GM18526 (cell line): ENCODE measurements around the gene HABP2.

Source experiments
- POLR2A ChIP-seq: IDR thresholded peaks from 3 replicates; pipeline ENCODE4 v1.6.1; 2011; ENCODE audit not compliant: insufficient read length; ENCODE audit errors: extremely low read depth

Gene HABP2

DNA sequence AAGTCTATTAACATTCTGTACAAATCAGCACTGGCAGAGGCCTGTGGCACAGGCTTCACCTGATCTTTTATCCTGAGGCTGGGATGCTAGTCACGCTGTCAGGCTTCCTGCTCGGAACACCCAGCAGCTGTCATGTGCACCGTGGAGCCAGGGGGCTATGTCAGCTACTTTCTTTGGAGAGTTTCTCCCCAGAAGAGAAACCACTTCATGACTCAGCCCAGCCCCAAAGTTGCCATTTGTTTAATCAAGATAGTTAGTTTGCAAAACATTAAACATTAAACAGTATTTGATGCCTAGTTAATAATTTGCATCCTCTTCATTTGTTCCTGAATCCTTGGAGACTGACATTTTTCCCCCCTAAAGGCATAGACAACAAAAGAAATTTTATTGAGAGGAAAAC, at the start of gene HABP2:
TSS of gene HABP2 (plus strand) at position 353 of the 400 bp plus-strand sequence. CDS start 69 bp downstream, outside the sequence.
- no peak for TF ChIP-seq POLR2A

DNA sequence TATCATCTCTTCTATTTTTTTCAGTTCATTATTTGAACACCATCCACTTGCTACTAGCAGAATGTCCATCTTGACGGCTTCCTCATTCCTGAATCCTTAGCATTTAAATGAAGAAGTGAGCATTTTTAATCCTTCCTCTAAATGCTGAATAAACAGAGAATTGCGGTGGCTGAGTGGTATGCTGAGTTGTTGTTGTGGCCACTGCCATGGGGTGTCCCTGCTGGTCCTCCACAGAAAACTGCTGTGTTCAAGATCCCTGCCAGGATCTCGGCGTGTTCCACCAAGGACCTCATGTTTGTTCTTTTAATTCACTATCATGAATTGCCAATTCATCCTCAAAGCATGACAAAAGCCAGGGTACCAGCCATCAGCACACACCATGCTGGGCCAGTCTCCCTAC, 48.9 kb upstream of the HABP2 start:
- TF ChIP-seq POLR2A, result no peak

DNA sequence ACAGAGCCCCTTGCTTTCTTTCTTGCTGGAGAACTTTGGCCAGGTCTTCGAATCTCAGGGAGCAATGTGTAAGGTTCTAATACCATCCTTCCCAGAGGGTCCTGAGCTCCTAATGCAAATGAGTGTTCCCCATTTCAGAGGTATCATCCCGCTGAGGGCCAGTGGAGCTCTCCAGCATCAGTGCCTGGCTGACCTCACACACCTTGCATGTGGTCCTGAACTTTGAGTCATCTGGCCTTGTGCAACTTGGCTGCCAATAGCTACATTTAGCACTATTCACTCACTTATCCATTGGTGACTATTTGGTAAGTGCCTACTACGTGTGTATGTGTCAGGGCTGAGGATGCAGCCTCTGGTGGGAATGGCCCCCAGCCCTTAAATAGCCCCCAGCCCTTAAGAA, 48.4 kb upstream of the HABP2 start:
- TF ChIP-seq POLR2A, result no peak

DNA sequence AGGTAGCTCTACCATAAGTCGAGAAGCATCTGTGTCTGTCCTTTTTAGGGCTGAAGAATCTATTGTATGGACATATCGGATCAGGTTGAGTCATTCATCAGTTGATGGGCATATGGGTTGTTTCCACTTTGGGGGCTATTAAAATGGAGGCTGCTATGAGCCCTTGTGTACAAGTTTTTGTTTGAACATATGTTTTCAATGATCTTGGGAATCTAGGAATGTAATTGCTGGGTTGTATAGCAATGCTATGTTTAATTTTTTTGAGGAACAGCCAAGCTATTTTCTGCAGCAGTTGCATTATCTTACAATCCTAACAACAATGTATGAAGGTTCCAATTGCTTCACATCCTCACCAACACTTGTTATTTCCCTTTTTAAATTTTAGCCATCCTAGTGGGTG, 46.4 kb upstream of the HABP2 start:
- TF ChIP-seq POLR2A, result no peak

DNA sequence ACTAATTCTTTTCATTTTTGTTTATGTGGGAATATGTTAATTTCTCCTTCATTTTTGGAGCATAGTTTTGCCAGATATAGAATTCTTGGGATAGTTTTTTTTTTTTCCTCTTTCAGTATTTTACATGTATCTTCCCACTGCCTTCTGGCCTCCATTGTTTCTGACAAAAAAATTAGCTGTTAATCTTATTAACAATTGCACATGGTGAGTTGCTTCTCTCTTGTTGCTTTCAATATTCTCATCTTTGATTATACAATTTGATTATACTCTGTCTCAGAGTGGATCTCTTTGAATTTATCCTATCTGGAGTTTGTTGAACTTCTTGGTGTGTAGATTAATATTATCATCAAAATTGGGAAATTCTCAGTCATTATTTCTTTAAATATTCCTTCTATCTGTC, 41.4 kb upstream of the HABP2 start:
- no peak for TF ChIP-seq POLR2A

DNA sequence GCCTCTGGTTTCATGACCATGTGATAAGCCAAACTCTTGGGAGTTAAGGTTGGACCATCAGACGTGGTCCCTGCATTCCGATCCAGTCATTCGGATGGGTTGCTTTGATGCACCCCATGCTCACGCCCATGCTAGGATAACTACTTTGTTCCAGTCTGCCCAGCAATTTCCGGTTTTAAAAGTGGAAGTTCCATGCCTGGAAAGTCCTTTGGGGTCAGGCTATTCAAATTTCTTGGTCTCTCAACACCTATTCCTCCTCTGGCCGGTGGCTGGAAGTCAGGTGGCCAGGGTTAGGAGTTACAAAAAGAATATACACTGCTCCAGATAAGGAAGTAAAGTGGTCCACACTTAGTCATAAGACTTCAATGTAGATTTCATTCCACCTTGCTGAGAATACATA, 37.7 kb upstream of the HABP2 start:
- no peak for TF ChIP-seq POLR2A

DNA sequence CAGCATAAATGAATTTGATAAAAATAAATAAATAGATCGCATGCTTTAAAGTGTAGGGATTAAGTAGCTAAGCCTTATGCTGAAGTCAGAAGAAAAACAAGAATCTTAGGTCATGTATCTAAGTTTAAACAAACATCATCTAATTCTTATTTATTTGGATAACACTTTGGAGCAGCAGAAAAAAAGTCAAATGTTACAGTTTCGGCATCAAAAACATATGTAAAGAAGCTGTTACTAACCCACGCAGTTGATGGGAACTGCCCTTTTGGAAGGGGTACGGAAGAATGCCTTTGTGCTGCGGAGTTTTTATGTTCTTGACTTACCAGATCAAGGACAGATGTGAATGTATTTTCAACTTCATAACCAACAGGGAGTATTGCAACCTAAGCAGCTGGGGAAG, 37.3 kb upstream of the HABP2 start:
- no peak for TF ChIP-seq POLR2A

DNA sequence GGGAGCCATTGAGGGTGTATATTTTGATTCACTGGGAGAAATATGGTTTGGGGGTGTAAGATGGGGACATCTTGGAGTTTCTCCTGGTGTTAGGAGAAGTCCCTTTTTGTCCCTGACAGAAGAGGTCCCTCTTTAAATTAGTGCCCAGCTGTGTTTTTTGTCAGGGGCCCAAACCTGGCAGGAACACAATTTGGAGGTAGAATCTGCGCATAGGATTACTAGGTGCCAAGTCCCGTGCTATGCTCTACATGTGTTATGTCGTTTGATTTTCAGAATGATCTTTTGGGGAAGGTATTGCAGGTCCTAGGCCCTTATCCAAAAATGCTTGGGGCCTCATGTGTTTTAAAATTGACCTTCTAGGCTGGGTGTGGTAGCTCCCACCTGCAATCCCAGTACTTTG, 36.8 kb upstream of the HABP2 start:
- TF ChIP-seq POLR2A, result no peak

DNA sequence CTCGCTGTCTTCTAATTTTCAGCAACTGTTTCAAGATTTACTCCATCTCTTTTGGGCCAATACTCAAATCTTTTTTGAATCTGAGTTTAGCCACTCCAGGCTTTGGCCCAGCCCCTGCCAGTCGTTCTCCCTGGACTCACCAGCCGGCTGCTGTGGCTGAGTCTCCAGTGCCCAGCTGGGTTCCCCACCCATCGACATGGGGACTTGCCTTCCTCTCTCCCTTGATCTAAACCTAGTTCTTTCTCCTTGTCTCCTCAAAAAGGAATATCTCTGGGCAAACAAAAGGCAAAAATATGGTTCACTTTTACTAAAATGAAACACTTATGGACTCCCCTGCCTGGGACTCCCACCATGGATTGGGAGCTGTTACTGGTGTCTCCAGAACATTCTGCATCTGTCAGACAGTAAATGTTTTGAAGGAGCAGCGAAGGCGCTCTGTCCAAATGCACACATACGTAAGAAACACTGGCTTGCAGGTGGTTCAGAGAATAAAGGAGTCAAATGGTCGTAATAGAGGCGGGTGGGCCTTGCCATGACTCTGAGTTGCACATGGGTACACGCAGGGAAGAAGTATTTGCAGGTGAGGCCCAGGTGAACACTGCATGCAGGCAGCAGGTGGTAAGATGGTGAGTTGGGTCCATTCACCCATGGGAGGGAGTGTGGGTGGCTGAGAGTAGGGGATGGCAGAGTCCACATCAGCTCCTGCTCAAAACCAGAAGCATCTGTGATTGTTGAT, 35.5 kb upstream of the HABP2 start:
- TF ChIP-seq POLR2A, result no peak

DNA sequence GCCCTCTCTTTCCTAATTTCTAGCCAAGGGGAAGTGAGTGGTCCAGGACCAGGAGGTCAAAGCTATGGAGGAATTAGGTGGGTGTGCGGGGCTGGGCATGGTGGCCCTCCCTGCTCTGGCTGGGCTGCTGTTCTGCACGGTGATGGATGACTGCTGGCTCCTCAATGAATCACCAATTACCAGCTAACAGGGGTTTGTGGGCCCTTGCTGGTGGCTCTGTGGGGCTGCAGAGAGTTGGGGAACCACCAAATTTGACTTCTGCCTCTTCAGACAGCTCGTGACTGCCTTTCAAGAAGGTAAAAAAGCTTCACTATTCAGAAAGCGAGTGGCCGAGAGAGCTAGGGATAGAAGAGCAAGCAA, 35.0 kb upstream of the HABP2 start:
- no peak for TF ChIP-seq POLR2A

DNA sequence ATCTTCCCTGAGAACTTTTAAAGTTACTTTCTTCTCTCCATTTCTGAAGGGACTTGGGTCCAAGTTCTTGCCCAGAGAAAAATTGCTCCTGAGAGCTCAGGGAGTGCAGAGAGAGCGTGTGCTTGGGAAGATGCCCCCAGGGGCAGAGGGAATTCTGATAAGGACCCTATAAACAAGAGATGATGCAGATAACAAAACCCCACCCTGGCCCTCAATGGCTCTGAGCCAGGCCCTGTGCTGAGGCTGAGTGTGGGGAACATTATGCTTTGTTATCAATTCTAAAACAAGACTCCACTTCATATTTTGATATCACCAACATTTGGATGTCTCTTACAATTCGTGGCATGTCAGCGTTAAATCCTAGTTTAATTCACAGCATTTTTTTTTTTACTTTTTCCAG, 34.4 kb upstream of the HABP2 start:
- no peak for TF ChIP-seq POLR2A

DNA sequence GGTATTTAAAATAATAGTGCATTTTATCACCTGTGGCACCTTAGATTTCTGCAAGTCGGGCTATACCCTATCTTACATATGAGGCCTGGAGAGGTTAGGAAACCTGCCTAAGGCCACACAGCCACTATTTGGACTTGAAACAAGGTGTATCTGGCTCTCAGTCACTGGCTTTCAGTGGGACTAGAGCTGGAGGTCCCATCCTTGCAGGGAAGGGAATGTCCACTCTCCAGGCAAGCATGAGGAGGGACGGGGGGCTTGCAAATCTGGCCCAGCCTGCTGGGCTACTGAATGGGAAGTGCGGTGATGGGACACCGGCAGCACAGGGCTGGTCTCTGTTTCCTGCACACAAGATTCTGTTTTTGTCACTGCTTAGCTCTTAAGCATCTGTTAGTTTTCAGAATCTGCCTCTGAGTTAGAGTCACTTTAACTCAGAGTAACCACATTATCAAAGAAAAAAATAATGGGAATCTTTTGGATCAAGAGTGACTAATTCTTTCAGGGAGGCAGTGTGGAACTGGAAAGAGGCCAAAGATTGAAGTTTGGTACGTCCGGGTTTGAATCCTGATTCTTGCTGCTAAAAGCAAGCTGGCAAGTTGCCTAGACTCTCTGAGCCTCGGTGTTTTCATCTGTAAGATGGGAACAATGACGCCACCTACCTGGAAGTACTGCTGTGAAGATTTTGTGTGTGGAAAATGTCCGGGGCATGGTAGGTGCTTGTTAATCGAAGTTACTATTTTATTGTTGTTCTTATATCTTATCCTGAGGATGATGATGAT, 33.8 kb upstream of the HABP2 start:
- no peak for TF ChIP-seq POLR2A

DNA sequence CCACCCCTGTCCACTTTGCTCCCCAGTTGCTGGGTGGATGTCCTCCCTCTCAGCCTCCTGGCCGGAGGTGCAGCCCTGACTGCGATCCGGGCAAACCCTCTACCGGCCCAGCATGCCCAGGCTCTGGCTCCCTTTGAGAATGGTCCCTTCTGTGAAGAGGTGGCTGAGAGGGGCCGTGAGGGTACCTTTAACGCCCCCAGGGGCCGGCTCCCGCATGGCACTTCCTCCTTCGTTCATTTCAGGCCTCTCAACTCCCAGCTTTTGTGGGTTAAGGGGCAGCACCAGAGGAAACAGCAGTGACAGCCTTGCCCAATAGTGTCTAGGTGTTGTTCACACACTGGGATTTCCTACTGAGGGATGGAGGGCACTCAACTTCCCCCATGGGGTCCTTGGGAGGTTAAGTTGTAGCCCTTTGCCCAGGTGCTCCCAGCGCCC, 33.2 kb upstream of the HABP2 start:
- no peak for TF ChIP-seq POLR2A

DNA sequence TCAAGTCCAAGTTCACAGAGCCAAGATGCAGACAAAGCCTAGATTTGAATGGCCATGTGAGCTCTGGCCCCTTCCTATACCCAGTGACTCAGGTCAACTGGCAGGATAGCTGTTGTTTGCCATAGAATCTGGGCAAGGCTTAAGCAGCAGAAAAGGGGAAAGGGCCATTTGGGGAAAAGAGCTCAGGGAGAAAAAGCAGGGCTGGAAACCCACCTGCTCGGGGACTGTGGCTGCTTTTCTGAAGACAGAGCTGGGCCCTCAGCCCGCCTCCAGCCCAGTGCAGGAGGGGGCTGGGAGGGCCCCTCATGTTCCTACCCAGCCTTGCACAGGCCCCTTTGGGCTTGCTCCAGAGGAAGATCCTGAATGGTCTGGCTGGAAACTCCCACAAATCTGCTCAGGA, 32.6 kb upstream of the HABP2 start:
- TF ChIP-seq POLR2A, result no peak

DNA sequence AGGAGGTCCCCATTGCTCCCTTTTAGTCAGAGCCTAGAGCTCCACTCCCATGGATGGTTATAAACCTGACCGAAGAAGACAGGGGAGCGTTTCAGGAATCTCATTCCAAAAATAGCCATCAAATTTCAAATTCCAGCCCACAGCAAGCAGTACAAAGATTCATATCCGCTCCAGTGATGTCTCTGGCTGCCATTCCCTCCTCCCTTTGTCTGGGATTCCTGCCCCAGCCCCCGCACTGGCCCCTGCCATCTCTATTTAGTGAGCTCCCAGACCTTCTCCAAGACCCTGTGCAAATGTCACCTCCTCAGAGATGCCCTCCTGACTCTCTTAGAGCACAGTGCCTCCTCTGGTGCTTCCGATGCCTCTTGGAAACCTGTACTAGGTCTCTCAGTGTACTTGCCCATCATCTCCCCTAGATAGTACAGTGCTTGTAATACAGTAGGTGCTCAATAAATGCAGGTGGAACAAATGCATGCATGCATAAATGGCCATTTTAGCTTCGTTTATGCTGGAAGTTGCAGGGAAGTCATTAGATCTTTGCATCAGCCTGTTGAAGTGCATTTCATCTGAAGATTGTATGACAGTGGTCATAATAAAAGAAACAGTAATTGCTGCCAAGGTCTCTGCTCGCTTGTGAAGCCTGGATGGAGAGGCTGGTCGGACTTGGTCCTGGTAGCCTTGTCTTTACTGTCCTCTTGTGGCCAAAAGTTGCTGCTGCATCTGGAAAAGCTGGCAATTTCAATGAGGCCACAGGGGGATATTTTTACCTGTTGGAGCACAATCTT, 32.0 kb upstream of the HABP2 start:
- TF ChIP-seq POLR2A, result no peak

DNA sequence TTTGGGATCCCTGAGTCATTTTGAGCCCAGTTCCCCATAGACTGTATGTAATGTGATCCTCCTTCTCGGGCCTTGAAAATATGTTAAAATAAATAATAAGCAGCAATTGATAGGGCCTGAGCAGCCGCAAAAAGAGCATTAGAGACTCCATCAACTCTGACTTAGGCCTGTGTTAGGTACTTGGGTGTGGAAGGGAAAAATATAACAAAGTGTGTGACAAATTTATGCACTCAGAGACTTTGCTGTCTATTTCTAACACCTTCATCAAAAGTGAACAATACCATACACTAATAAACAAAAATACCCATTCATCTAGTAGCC, 31.4 kb upstream of the HABP2 start:
- no peak for TF ChIP-seq POLR2A
